IMR-90 (cell line): ENCODE measurements around the gene SLCO2B1. TPM values are rescaled to one million over a fixed set of nuclear protein-coding genes. Genes with fewer than 3 reads are reported as not detected.

ENCODE experiments used
- ATAC-seq: fragments of 200-7000 bp; cut with Tn5 transposase; 2 replicates; pipeline ENCODE4 v1.9.1; 2020; ENCODE audit warnings: low read depth, mild to moderate bottlenecking, moderate library complexity
- BruUV-seq: library from RNA; stranded (reverse); fragments of 400-500 nt; replicated peaks from 2 replicates; lab custom pipeline; 2021; lab: Mats Ljungman, UMichigan
- CTCF ChIA-PET: fragments of 300-600 bp; formaldehyde crosslinking; extraction: SDS; loops from one replicate; lab custom pipeline; 2021; ENCODE audit warnings: antibody characterized with exemption; lab: Yijun Ruan, JAX
- POLR2A ChIA-PET: fragments of 300-600 bp; sonication (Branson Sonifier 250); formaldehyde crosslinking; loops from one replicate; lab custom pipeline; 2022; ENCODE audit warnings: antibody characterized with exemption; ENCODE audit not compliant: unreplicated experiment; lab: Charles Lee
- DNase-seq: peaks from one replicate; pipeline ENCODE4 v3.0.0; 2013
- H2AFZ ChIP-seq: replicated peaks from 2 replicates; pipeline ENCODE3; 2013; ENCODE audit warnings: low read length, mild to moderate bottlenecking; ENCODE audit not compliant: poor library complexity
- H2AK5ac ChIP-seq: 2 replicates; pipeline ENCODE4 v1.6.1; 2013; ENCODE audit warnings: low read depth, low read length, inconsistent platforms
- H2AK9ac ChIP-seq: replicated peaks from 2 replicates; pipeline ENCODE3; 2013; ENCODE audit warnings: mild to moderate bottlenecking, low read depth, low read length, moderate library complexity; ENCODE audit not compliant: poor library complexity
- H2BK120ac ChIP-seq: 2 replicates; pipeline ENCODE4 v1.6.1; 2013; ENCODE audit warnings: low read depth, low read length, inconsistent platforms
- H2BK15ac ChIP-seq: 3 replicates; pipeline ENCODE4 v1.6.1; 2013; ENCODE audit warnings: low read depth, low read length, inconsistent platforms
- H2BK20ac ChIP-seq: 2 replicates; pipeline ENCODE4 v1.6.1; 2013; ENCODE audit warnings: low read depth, mild to moderate bottlenecking, inconsistent platforms, low read length, moderate library complexity
- H2BK5ac ChIP-seq: 2 replicates; pipeline ENCODE4 v1.6.1; 2013; ENCODE audit warnings: mild to moderate bottlenecking, low read depth, low read length, inconsistent platforms; ENCODE audit not compliant: poor library complexity, severe bottlenecking
- H3K14ac ChIP-seq: replicated peaks from 2 replicates; pipeline ENCODE4 v1.6.1; 2013; ENCODE audit warnings: low read depth, low read length, inconsistent platforms
- H3K18ac ChIP-seq: 2 replicates; pipeline ENCODE4 v1.6.1; 2013; ENCODE audit warnings: low read depth, low read length, control low read depth
- H3K23ac ChIP-seq: 2 replicates; pipeline ENCODE4 v1.6.1; 2013; ENCODE audit warnings: low read depth, low read length, inconsistent platforms
- H3K27ac ChIP-seq: 2 replicates; pipeline ENCODE4 v1.5.1; 2013; ENCODE audit warnings: mild to moderate bottlenecking, control low read depth, low read length; ENCODE audit not compliant: insufficient read depth
- H3K27me3 ChIP-seq: 2 replicates; pipeline ENCODE4 v1.6.1; 2013; ENCODE audit warnings: low read length; ENCODE audit not compliant: control insufficient read depth, insufficient read depth
- H3K36me3 ChIP-seq: 2 replicates; pipeline ENCODE4 v1.6.1; 2013; ENCODE audit warnings: low read length, mixed read lengths; ENCODE audit not compliant: control insufficient read depth, insufficient read depth
- H3K4ac ChIP-seq: 2 replicates; pipeline ENCODE4 v1.6.1; 2013; ENCODE audit warnings: low read depth, low read length, inconsistent platforms
- H3K4me1 ChIP-seq: 2 replicates; pipeline ENCODE4 v1.6.1; 2013; ENCODE audit warnings: low read length, mixed read lengths; ENCODE audit not compliant: control insufficient read depth, insufficient read depth
- H3K4me2 ChIP-seq: 2 replicates; pipeline ENCODE4 v1.6.1; 2013; ENCODE audit warnings: low read depth, mild to moderate bottlenecking, control low read depth, low read length, moderate library complexity
- H3K4me3 ChIP-seq: 2 replicates; pipeline ENCODE4 v1.5.1; 2013; ENCODE audit warnings: low read depth, mild to moderate bottlenecking, control low read depth, low read length, moderate library complexity; ENCODE audit not compliant: insufficient read depth
- H3K56ac ChIP-seq: 2 replicates; pipeline ENCODE4 v1.6.1; 2013; ENCODE audit warnings: low read length, inconsistent platforms; ENCODE audit not compliant: insufficient read depth; ENCODE audit errors: extremely low read depth
- H3K79me1 ChIP-seq, 2 experiments: 2 replicates each; pipeline ENCODE4 v1.6.1; 2013; ENCODE audit warnings: low read length in 2 of 2, inconsistent platforms in 1 of 2, low read depth in 1 of 2
- H3K9ac ChIP-seq: 2 replicates; pipeline ENCODE4 v1.6.1; 2013; ENCODE audit warnings: low read depth, low read length, control low read depth
- H3K9me1 ChIP-seq: 2 replicates; pipeline ENCODE4 v1.6.1; 2013; ENCODE audit warnings: low read length, inconsistent platforms; ENCODE audit not compliant: insufficient read depth
- H3K9me3 ChIP-seq: 2 replicates; pipeline ENCODE4 v1.6.1; 2013; ENCODE audit warnings: low read length; ENCODE audit not compliant: control insufficient read depth, insufficient read depth
- H4K20me1 ChIP-seq: 2 replicates; pipeline ENCODE4 v1.6.1; 2013; ENCODE audit warnings: low read length, inconsistent platforms; ENCODE audit not compliant: insufficient read depth
- H4K5ac ChIP-seq: 2 replicates; pipeline ENCODE4 v1.6.1; 2013; ENCODE audit warnings: mild to moderate bottlenecking, low read depth, low read length, control low read depth
- H4K8ac ChIP-seq, 2 experiments: 2 replicates each; pipeline ENCODE4 v1.6.1; 2013; ENCODE audit warnings: low read depth in 2 of 2, low read length in 2 of 2, control low read depth in 1 of 2, inconsistent platforms in 1 of 2
- H4K91ac ChIP-seq: 2 replicates; pipeline ENCODE4 v1.6.1; 2013; ENCODE audit warnings: low read depth, low read length, inconsistent platforms; ENCODE audit not compliant: insufficient read depth
- CTCF ChIP-seq: conservative IDR thresholded peaks from 2 replicates; pipeline ENCODE4 v1.5.1; 2012; ENCODE audit warnings: mild to moderate bottlenecking, low read depth, low read length, improper control_type of control experiment
- MAZ ChIP-seq: IDR thresholded peaks from 2 replicates; pipeline ENCODE4 v1.6.1; 2012; ENCODE audit warnings: low read depth, mild to moderate bottlenecking, low read length, improper control_type of control experiment, moderate library complexity, borderline replicate concordance
- NFE2L2 ChIP-seq: fragments of 150-350 bp; IDR thresholded peaks from 2 replicates; pipeline ENCODE4 v1.6.1; 2016; ENCODE audit warnings: low read depth, mild to moderate bottlenecking, low read length
- RAD21 ChIP-seq: IDR thresholded peaks from 2 replicates; pipeline ENCODE4 v1.6.1; 2012; ENCODE audit warnings: low read length, improper control_type of control experiment
- SMC3 ChIP-seq: fragments of 150-350 bp; IDR thresholded peaks from 2 replicates; pipeline ENCODE4 v1.6.1; 2016; ENCODE audit warnings: low read depth, mild to moderate bottlenecking, antibody characterized with exemption, low read length, moderate library complexity
- USF2 ChIP-seq: fragments of 150-350 bp; IDR thresholded peaks from 2 replicates; pipeline ENCODE4 v1.6.1; 2017; ENCODE audit warnings: mild to moderate bottlenecking, antibody characterized with exemption, low read length, low read depth
- WGBS, 2 experiments: methylation state at CpG; one replicate each; pipeline versions ENCODE4 v1.1.5 to v1.1.7; 2013; ENCODE audit warnings: missing lambda C conversion rate in 2 of 2; ENCODE audit not compliant: insufficient read length in 1 of 2; ENCODE audit errors: extremely low coverage in 2 of 2; 5-methylcytosine and 5-hydroxymethylcytosine counted together
- dilution Hi-C: fragments of 300-500 bp; cut with HindIII; formaldehyde crosslinking; loops from one replicate; pipeline ENCODE4 v1.14.3; 2018; ENCODE audit warnings: low sequenced_read_pairs; ENCODE audit not compliant: unreplicated experiment
- in situ Hi-C: fragments of 300-500 bp; cut with MboI; formaldehyde crosslinking; loops from 3 replicates; pipeline ENCODE4 v1.14.3; 2019; ENCODE audit warnings: low sequenced_read_pairs, inconsistent platforms, mixed read lengths
- intact Hi-C: fragments of 100-400 bp; cut with micrococcal nuclease; formaldehyde crosslinking; loops from 2 replicates; pipeline ENCODE4 v1.10.0; 2022
- polyA plus RNA-seq, 3 experiments: library from polyadenylated mRNA; depleted of rRNA; stranded (reverse); fragments of >200 nt; gene quantifications; 2 replicates each; pipeline ENCODE4 v1.2.3, GENCODE V29; 2012; ENCODE audit warnings: low replicate concordance in 1 of 3
- total RNA-seq: library from RNA; depleted of rRNA; stranded (reverse); fragments of >200 nt; gene quantifications from 2 replicates; pipeline ENCODE4 v1.2.3, GENCODE V29; 2012

SLCO2B1 gene
- total and polyA plus RNA-seq, 2 of the 4 experiments (the other 2 are of a cell fraction): not detected

- Histone ChIP-seq H3K18ac (no peak overlapping the region), H3K23ac (no peak overlapping the region), H3K4me3 (no peak overlapping the region), H2AK5ac (no peak overlapping the region), H3K4me2 (no peak overlapping the region), H4K8ac (no peak overlapping the region), H2BK120ac (no peak overlapping the region), H4K5ac (no peak overlapping the region), H4K20me1 (no peaks in the 10 kb centered on the region), H4K91ac (no peak overlapping the region), H3K4ac (no peak overlapping the region), H2AK9ac (no peak overlapping the region), H3K27ac (no peak overlapping the region), H3K56ac (no peak overlapping the region), H3K9ac (no peak overlapping the region), H3K14ac (no peak overlapping the region), H3K9me1 (peaks cover 5% of the 10 kb centered on the region), H2BK5ac (no peak overlapping the region), H3K36me3 (no peaks in the 10 kb centered on the region), H3K4me1 (peaks cover 2% of the 10 kb centered on the region; the same call in 1 of the 2 replicates), H2BK20ac (no peak overlapping the region), H3K9me3 (no peaks in the 10 kb centered on the region), H2BK15ac (no peak overlapping the region), H3K27me3 (peaks cover 19% of the 10 kb centered on the region), H3K79me1 (no peaks in the 10 kb centered on the region), H2AFZ (peak overlapping the region; percentile 44)
- ChIA-PET POLR2A (interaction anchor here (0.6 to 1.0 kb wide), 2 partner anchors 57 to 615 kb away, joined by 4 to 15 read pairs; no protein-coding TSS in a partner anchor), CTCF (interaction anchor here (0.7 to 2.9 kb wide), 18 partner anchors 10 to 340 kb away, joined by 3 to 38 read pairs (median 3); partner anchors contain the start of genes NEU3 and SLCO2B1)
- intact Hi-C loops: loop anchor here (1.0 kb wide), 2 partner anchors 65 to 108 kb away; no protein-coding TSS in a partner anchor
- BruUV-seq: no TSS peak
- dilution Hi-C loops: no loop called here
- ATAC-seq (peak; percentile 44), DNase-seq (peak; percentile 11)
- WGBS, 2 experiments: 0% methylated on average over 3 of the region's 22 CpGs; no CpG with 5 or more reads in 1 of the 2 experiments
- TF ChIP-seq USF2 (no peak), RAD21 (peak; percentile 73), SMC3 (peak; percentile 78), NFE2L2 (no peak), CTCF (peak; percentile 79), MAZ (0 out of 2 replicates have a peak, but pooled peaks have one; percentile 27)
- in situ Hi-C loops: no loop called here
These were observed 10.4 kb upstream of the SLCO2B1 start for GRCh38 chr11:75140269-75141138.
